ENCODE measurements around the gene REV3L.
"Not testable (repeated sequence)": the region's sequence is repeated elsewhere in the genome, so short reads cannot be mapped to it uniquely, and the experiment has no call there.

The REV3L gene

GRCh38 chr6:111499269-111499793, 16.3 kb upstream of the REV3L start:
- no peak for DNase-seq (ENCODE audit: low read depth)

GRCh38 chr6:111494951-111495635, 12.1 kb upstream of the REV3L start:
- DNase-seq (ENCODE audit: low read depth), result no peak

- no peak for DNase-seq (ENCODE audit: low read depth)
Observed at GRCh38 chr6:111492499-111492898, 9.5 kb upstream of the REV3L start.

GRCh38 chr6:111490067-111490466, 7.0 kb upstream of the REV3L start:
- no peak for DNase-seq (ENCODE audit: low read depth)

GRCh38 chr6:111487661-111488060, 4.6 kb upstream of the REV3L start:
- peak; percentile 66 for DNase-seq (ENCODE audit: low read depth)

GRCh38 chr6:111486921-111487320, 3.9 kb upstream of the REV3L start:
- no peak for DNase-seq (ENCODE audit: low read depth)

- DNase-seq (ENCODE audit: low read depth), result no peak
Observed at GRCh38 chr6:111486475-111486874, 3.5 kb upstream of the REV3L start.

- DNase-seq (ENCODE audit: low read depth), result peak; percentile 49
Observed at GRCh38 chr6:111485342-111485741, 2.3 kb upstream of the REV3L start.

- no peak for DNase-seq (ENCODE audit: low read depth)
Observed at GRCh38 chr6:111484633-111484930, 1.6 kb upstream of the REV3L start.

GRCh38 chr6:111483736-111484632, 966 bp upstream of the REV3L start:
- peak; percentile 98 for DNase-seq (ENCODE audit: low read depth)

GRCh38 chr6:111482188-111482958, 645 bp downstream of the REV3L start:
- peak; percentile 63 for DNase-seq (ENCODE audit: low read depth)

GRCh38 chr6:111481836-111482187, 1.2 kb downstream of the REV3L start:
- DNase-seq (ENCODE audit: low read depth), result no peak

GRCh38 chr6:111480988-111481822, 1.8 kb downstream of the REV3L start:
- DNase-seq (ENCODE audit: low read depth), result peak; percentile 35

GRCh38 chr6:111478749-111479148, 4.3 kb downstream of the REV3L start:
- peak; percentile 73 for DNase-seq (ENCODE audit: low read depth)

GRCh38 chr6:111478064-111478476, 4.9 kb downstream of the REV3L start:
- peak; percentile 63 for DNase-seq (ENCODE audit: low read depth)

- DNase-seq (ENCODE audit: low read depth), result peak; percentile 27
Observed at GRCh38 chr6:111477481-111477938, 5.5 kb downstream of the REV3L start.

GRCh38 chr6:111476061-111476460, 7.0 kb downstream of the REV3L start:
- not testable (repeated sequence) for DNase-seq (ENCODE audit: low read depth)

- DNase-seq (ENCODE audit: low read depth), result no peak
Observed at GRCh38 chr6:111474771-111475170, 8.2 kb downstream of the REV3L start.

GRCh38 chr6:111474106-111474505, 8.9 kb downstream of the REV3L start:
- no peak for DNase-seq (ENCODE audit: low read depth)

GRCh38 chr6:111472933-111473435, 10.0 kb downstream of the REV3L start:
- DNase-seq (ENCODE audit: low read depth), result no peak

GRCh38 chr6:111471958-111472357, 11.1 kb downstream of the REV3L start:
- no peak for DNase-seq (ENCODE audit: low read depth)
